LNCaP clone FGC (cell line): Measurements from ENCODE around the gene COL18A1.

ENCODE experiments used
- DNase-seq: peaks from one replicate; pipeline ENCODE4 v3.0.0-alpha.2; 2011; ENCODE audit warnings: low read depth
- H3K4me3 ChIP-seq: 2 replicates; pipeline ENCODE4 v1.5.1; 2011; ENCODE audit warnings: mild to moderate bottlenecking, low read depth, low read length, control low read depth
- TF ChIP-seq, protein P1 (sequence below): IDR thresholded peaks from 2 replicates; pipeline ENCODE4 v1.5.1; 2012; ENCODE audit warnings: mild to moderate bottlenecking; ENCODE audit not compliant: control insufficient read depth, insufficient read depth; ENCODE audit errors: extremely low read depth

Gene COL18A1

DNA sequence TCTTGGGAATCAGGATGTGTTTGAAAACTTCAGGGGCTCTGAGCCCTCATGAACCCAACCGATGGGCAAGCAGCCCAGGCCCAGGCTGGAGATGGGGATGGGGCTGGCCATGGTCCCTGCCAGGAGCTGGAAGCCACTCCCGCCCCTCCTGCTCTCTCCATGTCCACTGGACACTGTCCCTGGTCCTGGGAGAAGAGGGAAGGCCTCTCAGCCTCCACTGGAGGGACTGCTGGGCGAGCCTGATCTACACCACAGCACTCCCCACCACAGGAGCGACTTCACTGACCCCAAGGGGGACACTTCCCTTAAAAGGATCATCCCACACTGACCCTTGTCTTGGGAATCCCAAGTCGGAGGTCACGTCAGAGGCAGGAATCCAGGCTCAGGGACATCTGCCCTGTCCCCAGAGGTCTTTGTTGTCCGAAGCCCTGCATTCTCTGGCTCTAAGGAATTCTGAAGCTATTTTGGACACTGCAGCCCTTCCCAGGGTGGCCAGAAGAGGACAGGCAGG, 16.9 kb upstream of the COL18A1 start:
- no peak for DNase-seq
- H3K4me3 ChIP-seq, result no peak overlapping the region
- TF ChIP-seq, protein P1, sequence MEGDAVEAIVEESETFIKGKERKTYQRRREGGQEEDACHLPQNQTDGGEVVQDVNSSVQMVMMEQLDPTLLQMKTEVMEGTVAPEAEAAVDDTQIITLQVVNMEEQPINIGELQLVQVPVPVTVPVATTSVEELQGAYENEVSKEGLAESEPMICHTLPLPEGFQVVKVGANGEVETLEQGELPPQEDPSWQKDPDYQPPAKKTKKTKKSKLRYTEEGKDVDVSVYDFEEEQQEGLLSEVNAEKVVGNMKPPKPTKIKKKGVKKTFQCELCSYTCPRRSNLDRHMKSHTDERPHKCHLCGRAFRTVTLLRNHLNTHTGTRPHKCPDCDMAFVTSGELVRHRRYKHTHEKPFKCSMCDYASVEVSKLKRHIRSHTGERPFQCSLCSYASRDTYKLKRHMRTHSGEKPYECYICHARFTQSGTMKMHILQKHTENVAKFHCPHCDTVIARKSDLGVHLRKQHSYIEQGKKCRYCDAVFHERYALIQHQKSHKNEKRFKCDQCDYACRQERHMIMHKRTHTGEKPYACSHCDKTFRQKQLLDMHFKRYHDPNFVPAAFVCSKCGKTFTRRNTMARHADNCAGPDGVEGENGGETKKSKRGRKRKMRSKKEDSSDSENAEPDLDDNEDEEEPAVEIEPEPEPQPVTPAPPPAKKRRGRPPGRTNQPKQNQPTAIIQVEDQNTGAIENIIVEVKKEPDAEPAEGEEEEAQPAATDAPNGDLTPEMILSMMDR, result no peak

GRCh38 chr21:45388611-45389296, 16.2 kb upstream of the COL18A1 start:
- no peak overlapping the region for H3K4me3 ChIP-seq
- DNase-seq, result no peak
- TF ChIP-seq, protein P1, result no peak

- TF ChIP-seq, protein P1, result no peak
- no peak overlapping the region for H3K4me3 ChIP-seq
- no peak for DNase-seq
These were observed 14.7 kb upstream of the COL18A1 start for GRCh38 chr21:45390121-45390751.

DNA sequence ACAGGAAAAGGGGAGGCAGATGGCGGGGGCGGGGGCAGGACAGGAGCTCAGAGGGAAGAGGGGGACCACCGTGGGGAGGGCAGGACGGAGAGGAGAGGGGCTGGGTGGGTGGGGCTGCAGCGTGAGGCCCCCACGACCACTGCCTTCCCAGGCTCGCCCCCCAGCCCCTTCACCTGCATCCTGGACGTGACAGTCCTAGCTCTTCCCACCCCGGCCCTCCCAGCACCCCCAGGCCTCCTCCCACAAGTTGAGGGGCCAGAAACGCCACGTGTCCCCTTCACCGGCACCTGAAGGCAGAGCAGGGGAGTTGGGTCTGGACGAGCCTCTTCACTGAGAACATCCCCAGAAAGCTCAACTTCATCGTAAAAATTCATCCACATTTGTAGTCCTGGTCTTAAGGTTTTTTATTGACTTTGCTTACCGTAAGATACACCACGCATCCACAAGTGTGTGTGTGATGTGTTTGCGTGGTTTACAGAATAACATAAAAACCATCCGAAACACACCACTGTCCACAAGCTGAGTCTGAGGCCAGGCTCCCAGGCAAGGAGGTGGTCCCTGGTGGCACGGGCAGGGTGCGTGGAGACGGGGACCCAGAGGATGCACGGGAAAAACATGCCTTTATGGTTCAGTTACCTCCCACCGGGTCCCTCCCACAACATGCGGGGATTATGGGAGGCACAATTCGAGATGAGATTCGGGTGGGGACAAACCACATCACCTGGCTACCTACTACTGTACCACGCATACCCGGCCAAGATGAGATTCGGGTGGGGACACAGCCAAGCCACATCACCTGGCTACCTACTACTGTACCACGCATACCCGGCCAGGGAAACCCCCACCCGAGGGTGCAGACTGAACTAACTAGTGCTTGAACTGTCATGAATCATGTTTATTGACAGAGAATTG, 13.9 kb upstream of the COL18A1 start:
- TF ChIP-seq, protein P1, result no peak
- DNase-seq, result no peak

GRCh38 chr21:45391743-45392572, 13.0 kb upstream of the COL18A1 start:
- TF ChIP-seq, protein P1, result no peak
- DNase-seq, result no peak
- H3K4me3 ChIP-seq, result no peak overlapping the region

More for the DNA sequence above, 13.9 kb upstream of the COL18A1 start:
- H3K4me3 ChIP-seq, result no peak overlapping the region

GRCh38 chr21:45392573-45392971, 12.4 kb upstream of the COL18A1 start:
- no peak for DNase-seq
- H3K4me3 ChIP-seq, result no peak overlapping the region
- TF ChIP-seq, protein P1, result no peak
